HCT116 (cell line): Measurements from ENCODE around the gene WNT11.

Experiments
- CBX3 ChIP-seq: IDR thresholded peaks from 2 replicates; pipeline ENCODE4 v1.6.1; 2012; ENCODE audit warnings: low read depth
- CEBPB ChIP-seq: IDR thresholded peaks from 2 replicates; pipeline ENCODE4 v1.6.1; 2012; ENCODE audit warnings: low read depth
- EGR1 ChIP-seq: IDR thresholded peaks from 2 replicates; pipeline ENCODE4 v1.6.1; 2012; ENCODE audit warnings: low read depth
- EZH2 ChIP-seq: fragments of 200-600 bp; sonication (generic); IDR thresholded peaks from 2 replicates; pipeline ENCODE4 v1.6.1; 2017; ENCODE audit warnings: antibody characterized with exemption, mixed run types
- POLR2A ChIP-seq: IDR thresholded peaks from 2 replicates; pipeline ENCODE4 v1.7.0; 2011; ENCODE audit warnings: borderline replicate concordance; ENCODE audit not compliant: insufficient read depth, insufficient read length; ENCODE audit errors: extremely low read depth
- TCF7L2 ChIP-seq: IDR thresholded peaks from 2 replicates; pipeline ENCODE4 v1.7.0; 2011; ENCODE audit warnings: borderline replicate concordance, inconsistent platforms; ENCODE audit not compliant: insufficient read depth, insufficient read length; ENCODE audit errors: extremely low read depth
- YY1 ChIP-seq: IDR thresholded peaks from 2 replicates; pipeline ENCODE4 v1.6.1; 2011; ENCODE audit warnings: low read length, low read depth, moderate library complexity, mild to moderate bottlenecking; ENCODE audit not compliant: insufficient replicate concordance; ENCODE audit errors: extremely low read depth
- ZNF274 ChIP-seq: fragments of 200-500 bp; sonication (Bioruptor generic); IDR thresholded peaks from 2 replicates; pipeline ENCODE4 v1.6.1; 2014; ENCODE audit warnings: mild to moderate bottlenecking, low read depth, low read length, inconsistent platforms
- TF ChIP-seq, protein P1 (sequence below): IDR thresholded peaks from 2 replicates; pipeline ENCODE4 v1.6.1; 2012
- TF ChIP-seq, protein P2 (sequence below), 3 experiments: fragments of 200-600 bp in 1 of 3; sonication (generic) in 1 of 3; IDR thresholded peaks in 2 of 3; conservative IDR thresholded peaks in 1 of 3; 2 replicates each; pipeline ENCODE4 v1.5.1; 2012 to 2017; ENCODE audit warnings: low read depth in 2 of 3, low read length in 2 of 3, antibody characterized with exemption in 1 of 3, borderline replicate concordance in 1 of 3, control low read depth in 1 of 3, mild to moderate bottlenecking in 1 of 3, mixed read lengths in 1 of 3, mixed run types in 1 of 3, moderate library complexity in 1 of 3; ENCODE audit not compliant: insufficient read depth in 1 of 3
- TF ChIP-seq, protein P3 (sequence below): IDR thresholded peaks from 2 replicates; pipeline ENCODE4 v1.6.1; 2012

DNA sequence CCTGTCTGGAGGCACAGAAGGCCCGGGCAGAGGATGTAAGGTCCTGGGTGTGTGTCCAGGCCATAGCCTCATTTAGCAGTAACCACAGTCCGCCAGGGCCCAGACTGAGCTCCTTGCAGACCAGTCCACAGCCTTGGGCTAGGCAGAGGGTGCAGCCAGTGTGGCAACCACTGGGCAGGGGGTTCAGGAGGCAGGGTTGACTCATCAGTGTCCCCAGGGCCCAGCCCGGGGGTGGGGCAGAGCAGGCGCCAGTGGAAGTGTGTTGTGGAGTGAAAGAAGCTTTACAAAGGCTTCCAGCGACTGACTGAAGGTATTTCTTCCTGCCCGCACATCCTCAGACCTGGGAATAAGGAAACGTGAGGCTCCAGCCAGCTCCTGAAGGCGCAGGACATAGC lies 27.7 kb upstream of the WNT11 start:
- TF ChIP-seq, protein P1, sequence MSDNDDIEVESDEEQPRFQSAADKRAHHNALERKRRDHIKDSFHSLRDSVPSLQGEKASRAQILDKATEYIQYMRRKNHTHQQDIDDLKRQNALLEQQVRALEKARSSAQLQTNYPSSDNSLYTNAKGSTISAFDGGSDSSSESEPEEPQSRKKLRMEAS = no peak
- TF ChIP-seq TCF7L2 = no peak
- TF ChIP-seq, protein P2, sequence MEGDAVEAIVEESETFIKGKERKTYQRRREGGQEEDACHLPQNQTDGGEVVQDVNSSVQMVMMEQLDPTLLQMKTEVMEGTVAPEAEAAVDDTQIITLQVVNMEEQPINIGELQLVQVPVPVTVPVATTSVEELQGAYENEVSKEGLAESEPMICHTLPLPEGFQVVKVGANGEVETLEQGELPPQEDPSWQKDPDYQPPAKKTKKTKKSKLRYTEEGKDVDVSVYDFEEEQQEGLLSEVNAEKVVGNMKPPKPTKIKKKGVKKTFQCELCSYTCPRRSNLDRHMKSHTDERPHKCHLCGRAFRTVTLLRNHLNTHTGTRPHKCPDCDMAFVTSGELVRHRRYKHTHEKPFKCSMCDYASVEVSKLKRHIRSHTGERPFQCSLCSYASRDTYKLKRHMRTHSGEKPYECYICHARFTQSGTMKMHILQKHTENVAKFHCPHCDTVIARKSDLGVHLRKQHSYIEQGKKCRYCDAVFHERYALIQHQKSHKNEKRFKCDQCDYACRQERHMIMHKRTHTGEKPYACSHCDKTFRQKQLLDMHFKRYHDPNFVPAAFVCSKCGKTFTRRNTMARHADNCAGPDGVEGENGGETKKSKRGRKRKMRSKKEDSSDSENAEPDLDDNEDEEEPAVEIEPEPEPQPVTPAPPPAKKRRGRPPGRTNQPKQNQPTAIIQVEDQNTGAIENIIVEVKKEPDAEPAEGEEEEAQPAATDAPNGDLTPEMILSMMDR (IDR thresholded peaks at IDR 0.05 in 2 of 3, conservative IDR thresholded peaks at IDR 0.05 in 1 of 3; ENCODE audit: borderline replicate concordance in 1 of 3, insufficient read depth in 1 of 3, low read depth in 2 of 3, low read length in 2 of 3) = no peak
- TF ChIP-seq POLR2A = no peak
- TF ChIP-seq, protein P3, sequence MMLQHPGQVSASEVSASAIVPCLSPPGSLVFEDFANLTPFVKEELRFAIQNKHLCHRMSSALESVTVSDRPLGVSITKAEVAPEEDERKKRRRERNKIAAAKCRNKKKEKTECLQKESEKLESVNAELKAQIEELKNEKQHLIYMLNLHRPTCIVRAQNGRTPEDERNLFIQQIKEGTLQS = no peak
- no peak for TF ChIP-seq EGR1
- no peak for TF ChIP-seq CEBPB
- TF ChIP-seq EZH2 = no peak
- TF ChIP-seq CBX3 = no peak
- TF ChIP-seq ZNF274 = no peak
- TF ChIP-seq YY1 = no peak
